Left ventricle myocardium superior (tissue), 1 donor: ENCODE measurements around the gene GMCL1. TPM values are rescaled to one million over a fixed set of nuclear protein-coding genes. Genes with fewer than 3 reads are reported as not detected.
A peak's percentile ranks its signal among the peaks of the same experiment; 100 is the strongest.

Source experiments
- ATAC-seq: fragments of 200-7000 bp; cut with Tn5 transposase; one replicate; pipeline ENCODE4 v1.9.1; 2020; ENCODE audit warnings: mild to moderate bottlenecking, moderate library complexity
- DNase-seq: peaks from one replicate; pipeline ENCODE4 v3.0.0-alpha.2; 2020
- intact Hi-C: fragments of 100-400 bp; cut with micrococcal nuclease; formaldehyde crosslinking; loops from one replicate; pipeline ENCODE4 v1.11.0; 2022
- total RNA-seq: library from RNA; stranded (reverse); fragmentation: NEBNext Ultra II Directional; extraction: Animal tissue kit (Norgen Biotek cat#: 25700); gene quantifications from one replicate; pipeline ENCODE4 v1.2.1, GENCODE V29; 2021
- donor health status: DM: no; HTN: yes; CAD: no; lungs with severe emphysema.

Gene GMCL1
- total RNA-seq, 1 donor from 2014 or later: 3.6 TPM

DNA sequence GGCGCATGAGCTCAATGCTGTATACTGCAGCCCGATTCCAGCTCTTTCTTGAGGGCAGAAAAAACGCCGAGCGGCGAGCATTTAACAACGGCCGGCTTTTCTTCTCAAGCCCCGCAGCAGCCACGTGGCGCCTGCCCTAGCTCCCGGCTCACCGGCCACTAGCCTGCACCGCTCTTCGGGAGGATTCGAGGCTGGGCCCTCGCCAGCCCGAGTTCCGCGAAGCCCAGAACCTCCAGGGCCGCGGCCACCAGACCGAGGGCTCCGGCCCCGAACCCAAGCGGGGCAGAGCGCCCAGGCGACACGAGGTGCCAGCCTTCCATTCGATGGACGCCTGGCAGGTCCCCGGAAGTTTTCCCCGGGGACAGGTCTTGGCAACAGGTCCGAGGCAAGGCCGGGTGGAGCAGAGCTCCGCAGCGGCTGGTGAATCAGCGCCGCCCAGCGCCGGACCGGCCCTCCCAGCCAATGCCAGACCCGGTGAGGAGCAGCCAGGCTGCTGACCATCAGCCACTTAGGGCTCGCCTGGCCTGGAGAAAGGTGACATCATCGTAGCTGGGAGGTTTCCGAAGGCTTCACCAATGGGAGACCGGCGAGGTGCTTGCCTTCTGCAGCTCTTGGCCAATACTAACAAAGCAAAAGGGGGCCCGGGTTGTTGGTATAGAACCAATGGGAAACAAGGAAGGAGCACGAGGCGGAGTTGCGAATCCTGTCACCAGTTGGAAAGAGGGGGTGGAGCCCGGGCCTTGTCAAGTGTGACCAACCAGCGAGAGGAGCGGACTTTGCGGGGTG is 84.9 kb downstream of the GMCL1 start:
- ATAC-seq: peak; percentile 95
- peak; percentile 98 for DNase-seq
- intact Hi-C loops: loop anchor here (5.0 kb wide), 2 partner anchors 158 to 228 kb away; no protein-coding TSS in a partner anchor

DNA sequence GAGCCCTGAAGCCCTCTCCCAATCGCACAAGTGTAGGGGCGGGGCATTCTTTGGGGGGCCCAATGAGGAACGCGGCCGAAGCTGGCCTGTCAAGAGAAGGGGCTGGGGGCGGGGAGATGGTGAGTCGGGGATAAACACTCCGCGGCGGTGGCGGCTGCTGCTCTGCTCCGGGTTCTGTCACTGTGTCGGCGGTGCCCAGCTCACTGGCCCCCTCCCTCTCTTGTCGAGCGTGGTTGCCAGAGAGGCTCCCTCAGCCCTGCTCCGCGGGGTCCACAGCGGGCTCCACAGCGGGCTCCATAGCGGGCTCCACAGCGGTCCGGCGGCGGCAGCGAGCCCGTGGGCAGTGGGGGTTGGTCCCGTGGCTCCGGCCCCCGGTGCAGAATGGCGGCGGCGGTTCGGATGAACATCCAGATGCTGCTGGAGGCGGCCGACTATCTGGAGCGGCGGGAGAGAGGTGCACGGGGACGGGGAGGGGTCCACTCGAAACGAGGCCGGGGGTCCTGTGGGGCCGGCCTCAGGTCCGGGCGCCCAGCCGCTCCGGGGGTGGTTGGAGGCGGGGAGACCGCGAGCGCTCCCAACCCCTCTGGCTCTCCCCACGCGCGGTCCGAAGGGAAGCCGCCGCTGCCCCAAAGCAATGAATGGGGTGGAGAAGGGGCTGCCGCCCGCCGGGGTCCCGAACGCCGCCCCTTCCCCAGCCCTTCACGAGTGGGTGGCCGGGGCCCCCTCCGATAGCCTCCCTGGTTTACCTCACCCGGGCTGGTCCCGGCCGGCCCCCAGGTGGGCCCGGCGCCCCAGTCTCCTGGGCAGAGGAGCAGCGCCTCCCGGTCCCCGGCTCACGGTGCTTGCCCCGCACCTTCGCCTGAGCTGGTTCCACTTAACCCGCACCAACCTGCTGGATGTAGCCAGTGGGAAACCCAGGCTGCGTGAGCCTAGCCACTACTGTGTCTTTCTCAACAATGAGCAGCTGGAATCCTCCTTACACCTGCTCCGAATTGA is 85.8 kb downstream of the GMCL1 start, which contains the start of gene MXD1:
TSS of gene MXD1 (plus strand) at position 160 of the 996 bp plus-strand sequence. CDS start at position 382, 222 bp downstream.
- DNase-seq: peak; percentile 99
- ATAC-seq: no peak
- intact Hi-C loops: loop anchor here (5.0 kb wide), 2 partner anchors 157 to 227 kb away; no protein-coding TSS in a partner anchor

DNA sequence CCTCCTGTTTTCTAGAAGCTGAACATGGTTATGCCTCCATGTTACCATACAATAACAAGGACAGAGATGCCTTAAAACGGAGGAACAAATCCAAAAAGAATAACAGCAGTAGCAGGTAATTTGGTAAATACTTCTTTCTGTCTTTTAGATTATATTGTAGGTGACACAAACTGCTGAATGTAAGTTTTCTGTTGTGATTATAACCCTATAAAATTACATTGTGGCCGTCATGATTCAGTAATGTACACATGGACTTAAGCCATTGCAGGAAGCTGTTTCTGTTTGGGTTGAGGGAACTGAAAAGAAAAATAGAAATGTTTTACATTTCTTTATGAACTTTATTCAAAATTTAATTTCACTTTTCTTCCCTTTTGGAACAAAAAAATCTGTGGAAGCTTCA is 86.6 kb downstream of the GMCL1 start:
- ATAC-seq (no peak), DNase-seq (no peak)
- intact Hi-C loops: no loop called here

DNA sequence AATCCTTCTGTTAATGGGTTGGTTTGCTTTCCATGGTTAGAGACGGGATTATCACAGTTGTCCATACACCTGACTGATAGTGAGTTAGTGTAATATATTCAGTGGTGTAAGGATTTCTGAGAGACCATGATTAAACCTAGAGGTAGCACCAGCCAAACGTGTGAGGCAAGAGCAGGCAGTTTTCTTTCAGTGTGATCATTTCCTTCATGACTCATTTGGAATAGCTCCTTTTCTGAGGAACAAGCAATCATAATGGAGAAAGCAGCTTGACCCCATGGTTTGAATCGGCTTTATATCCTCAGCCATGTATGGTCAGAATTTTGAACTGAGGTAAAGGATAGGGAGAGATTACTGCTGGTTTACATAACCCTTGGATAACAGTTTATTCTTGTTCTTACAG is 88.4 kb downstream of the GMCL1 start:
- ATAC-seq (no peak), DNase-seq (no peak)
- intact Hi-C loops: no loop called here

DNA sequence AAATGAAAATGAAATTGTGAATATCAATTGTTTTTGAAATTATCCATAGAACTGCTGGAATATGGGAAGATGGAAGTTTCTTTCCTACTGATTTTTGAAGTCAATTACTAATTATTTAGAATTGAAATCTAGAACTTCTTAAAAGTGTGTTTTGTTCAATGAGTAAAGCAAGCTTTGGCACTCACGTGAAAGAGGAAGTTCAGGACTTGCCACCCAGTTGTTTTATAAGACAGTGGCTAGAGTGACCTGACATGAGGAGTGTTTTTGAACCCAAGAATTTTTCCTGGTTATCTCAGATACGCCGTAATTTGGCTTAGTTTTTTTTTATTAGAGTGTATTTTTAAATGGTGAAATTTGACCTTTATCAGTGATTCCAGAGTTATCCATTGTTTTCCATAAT is 88.9 kb downstream of the GMCL1 start:
- ATAC-seq: no peak

DNA sequence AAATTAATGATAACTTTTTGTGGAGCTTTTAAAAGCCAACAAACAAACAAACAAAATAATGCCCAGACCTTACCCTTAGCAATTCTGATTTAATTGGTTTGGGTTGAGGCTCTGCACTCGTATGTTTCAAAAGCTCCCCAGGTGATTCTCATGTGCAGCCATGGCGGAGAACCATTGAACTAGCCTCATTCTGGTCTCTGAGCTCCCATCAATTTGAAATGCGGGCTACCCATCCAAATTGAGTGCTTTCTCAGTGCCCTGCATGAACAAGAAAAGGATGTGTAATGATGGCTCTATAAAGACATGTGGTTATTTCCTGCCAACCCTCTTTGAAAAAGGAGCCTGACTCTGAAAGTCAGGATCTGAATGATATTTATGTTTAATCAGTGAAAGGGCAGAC is 93.7 kb downstream of the GMCL1 start:
- ATAC-seq (no peak), DNase-seq (no peak)
- intact Hi-C loops: no loop called here

More for the DNA sequence above, 88.9 kb downstream of the GMCL1 start:
- intact Hi-C loops: no loop called here
- DNase-seq: no peak

DNA sequence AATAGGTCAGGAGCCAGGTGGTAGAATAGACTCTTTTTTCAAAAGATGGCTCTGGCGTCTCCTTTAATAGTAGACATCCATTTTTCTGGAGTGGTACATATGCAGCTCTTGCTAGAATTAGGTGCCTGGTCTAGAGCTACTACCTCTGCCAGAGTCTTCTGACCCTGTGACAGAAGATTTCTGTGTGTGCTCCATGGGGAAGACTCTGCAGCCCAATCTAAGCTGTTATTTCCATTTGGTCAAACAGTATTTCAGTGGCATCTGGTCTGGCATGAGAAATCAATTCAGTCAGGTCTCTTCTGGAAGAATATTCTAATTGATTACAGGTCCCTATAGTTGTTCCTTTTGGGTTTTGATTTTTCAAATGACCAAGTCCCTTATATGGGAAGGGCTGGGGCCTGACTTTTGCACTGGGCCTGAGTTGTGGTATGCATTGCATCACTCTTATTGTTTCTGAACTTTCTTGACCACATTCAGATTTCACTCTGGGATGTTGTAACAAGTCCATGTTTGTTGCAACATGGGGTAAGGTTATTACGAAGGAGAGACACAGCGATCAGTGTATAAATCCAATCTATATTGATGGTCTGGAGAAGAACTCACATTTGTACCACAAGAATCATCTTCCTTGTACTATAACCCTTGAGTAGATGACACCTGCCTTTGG is 97.5 kb downstream of the GMCL1 start:
- intact Hi-C loops: no loop called here
- DNase-seq (no peak), ATAC-seq (no peak)

Other genes with a start within 250 kb of the GMCL1 start
- 91.1 TPM for gene AAK1, start 185.9 kb upstream of the GMCL1 start, total RNA-seq
- 24.7 TPM for gene ANXA4, start 87.5 kb upstream of the GMCL1 start, total RNA-seq
- gene SNRNP27, start 64.3 kb downstream of the GMCL1 start, total RNA-seq: 57.6 TPM
- gene MXD1, start 85.4 kb downstream of the GMCL1 start, total RNA-seq: 5.0 TPM
- gene ASPRV1, start 132.0 kb downstream of the GMCL1 start, total RNA-seq: 0.84 TPM